Adrenal gland (tissue), 12 donors: ENCODE measurements around the gene IRF2BP2. TPM values are rescaled to one million over a fixed set of nuclear protein-coding genes. Genes with fewer than 3 reads are reported as not detected.

ENCODE experiments used
- DNase-seq, 7 donors: peaks; one replicate each; pipeline ENCODE4 v3.0.0-alpha.2; 2019 to 2020
- H3K27ac ChIP-seq, 5 donors: fragments of 200-600 bp; sonication (generic) in 4 of 5; 1 replicate in 3 of 5; 2 replicates in 2 of 5; pipeline versions ENCODE4 v1.5.1 to v1.8.0; 2016 to 2020; ENCODE audit warnings: mild to moderate bottlenecking in 1 of 5
- H3K27me3 ChIP-seq: fragments of 200-600 bp; 2 replicates; pipeline ENCODE4 v1.8.0; 2021
- H3K36me3 ChIP-seq, 2 donors: fragments of 200-600 bp; replicated peaks in 1 of 2; 1 replicate in 1 of 2; 2 replicates in 1 of 2; pipeline versions ENCODE4 v1.5.1 to v1.8.0; 2018 to 2022
- H3K4me1 ChIP-seq, 2 donors: fragments of 200-600 bp; replicated peaks in 1 of 2; 1 replicate in 1 of 2; 2 replicates in 1 of 2; pipeline versions ENCODE4 v1.5.1 to v1.8.0; 2018 to 2021
- H3K4me3 ChIP-seq, 4 donors: fragments of 200-600 bp; sonication (generic) in 3 of 4; one replicate each; pipeline ENCODE4 v1.5.1; 2016 to 2018
- H3K9me3 ChIP-seq, 3 donors: fragments of 200-600 bp; sonication (generic) in 1 of 3; replicated peaks in 1 of 3; 1 replicate in 2 of 3; 2 replicates in 1 of 3; pipeline versions ENCODE4 v1.5.1 to v1.8.0; 2016 to 2021
- CTCF ChIP-seq, 6 experiments: fragments of 450-650 bp in 4 of 6; fragments of 200-600 bp in 2 of 6; sonication (generic) in 1 of 6; IDR thresholded peaks; 1 replicate in 5 of 6; 2 replicates in 1 of 6; pipeline versions ENCODE4 v1.5.1 to v1.8.0; 2016 to 2021; ENCODE audit warnings: antibody characterized with exemption in 6 of 6, mild to moderate bottlenecking in 2 of 6, moderate library complexity in 1 of 6
- POLR2A ChIP-seq, 2 donors: fragments of 450-650 bp; IDR thresholded peaks; one replicate each; pipeline ENCODE4 v1.6.1; 2017; ENCODE audit warnings: antibody characterized with exemption in 2 of 2, mild to moderate bottlenecking in 2 of 2, moderate library complexity in 1 of 2
- WGBS, 4 donors: extraction: QIAGEN DNeasy Blood & Tissue Kit in 2 of 4; methylation state at CpG; one replicate each; pipeline versions ENCODE4 v1.1.5 to v1.1.7; 2013 to 2017; 5-methylcytosine and 5-hydroxymethylcytosine counted together
- intact Hi-C, 2 donors: fragments of 100-400 bp; cut with DNase I; formaldehyde crosslinking; loops; one replicate each; pipeline versions ENCODE4 v1.14.1 to v1.15.0; 2022 to 2023
- polyA plus RNA-seq, 3 donors: library from polyadenylated mRNA; stranded (reverse); fragments of 200-250 nt in 2 of 3; fragments of 350-450 nt in 1 of 3; fragmentation: Illumina TruSeq in 1 of 3; extraction: RNeasy Lipid Tissue Mini Kit (QIAGEN cat#74804) in 1 of 3; gene quantifications; one replicate each; pipeline ENCODE4 v1.2.3, GENCODE V29; 2013 to 2014
- total RNA-seq, 9 donors: library from RNA; depleted of rRNA in 4 of 9; stranded (reverse); fragments of >200 nt in 4 of 9; fragments of 120-200 nt in 1 of 9; fragmentation: NEBNext Ultra II Directional in 1 of 9; extraction: Animal tissue kit (Norgen Biotek cat#: 25700) in 1 of 9; gene quantifications; one replicate each; pipeline versions ENCODE4 v1.1.0 to v1.2.4, GENCODE V29; 2013 to 2023
- donor health status: healthy with polysubstance abuse.
- donor health status: Bipolar disorder and iron deficiency.
- donor health status: DM: yes; HTN: yes; CAD: no.
- donor health status: DM: no; HTN: no; CAD: no.
- donor health status: DM: no; HTN: no; CAD: no.
- donor health status: DM: yes; HTN: yes; CAD: no.

IRF2BP2 gene
- total and polyA plus RNA-seq, 12 donors = 37.5 to 182 (median 84.4) TPM

GRCh38 chr1:234656944-234657654 is 47.1 kb upstream of the IRF2BP2 start:
- intact Hi-C loops = no loop called here
- DNase-seq = peak in 1 of 7 donors; percentile 20
- TF ChIP-seq POLR2A (IDR thresholded peaks at IDR 0.05) (no peak), CTCF (IDR thresholded peaks at IDR 0.05) (no peak)
- Histone ChIP-seq H3K27ac (peak overlapping the region in 2 of 5 donors; percentile 21 to 54), H3K4me1 (peaks cover 0 to 20% of the 10 kb centered on the region in 2 donors), H3K36me3 (no peaks in the 10 kb centered on the region), H3K27me3 (no peaks in the 10 kb centered on the region), H3K9me3 (no peaks in the 10 kb centered on the region), H3K4me3 (no peak overlapping the region)
- 72 to 82% (median 75%) methylated on average over 12 of the region's 12 CpGs for WGBS, 4 donors

GRCh38 chr1:234656070-234656895 is 46.3 kb upstream of the IRF2BP2 start:
- Histone ChIP-seq H3K36me3 (no peaks in the 10 kb centered on the region), H3K9me3 (no peaks in the 10 kb centered on the region), H3K4me3 (no peak overlapping the region), H3K4me1 (peaks cover 0 to 20% of the 10 kb centered on the region in 2 donors), H3K27ac (peak overlapping the region in 1 of 5 donors; percentile 54), H3K27me3 (no peaks in the 10 kb centered on the region)
- no peak for TF ChIP-seq POLR2A (IDR thresholded peaks at IDR 0.05)
- TF ChIP-seq CTCF (IDR thresholded peaks at IDR 0.05) = no peak
- no peak for DNase-seq
- 81 to 91% (median 88%) methylated on average over 17 of the region's 17 CpGs for WGBS, 4 donors
- intact Hi-C loops = no loop called here

- no peaks in the 10 kb centered on the region for H3K27me3 ChIP-seq
- 73 to 85% (median 82%) methylated on average over 5 to 8 of the region's 8 CpGs for WGBS, 4 donors
- H3K4me1 ChIP-seq = peaks cover 0 to 20% of the 10 kb centered on the region in 2 donors
- TF ChIP-seq POLR2A (IDR thresholded peaks at IDR 0.05) = no peak
- no peak for TF ChIP-seq CTCF (IDR thresholded peaks at IDR 0.05)
- H3K27ac ChIP-seq = no peak overlapping the region
- intact Hi-C loops = no loop called here
- DNase-seq = no peak
- H3K4me3 ChIP-seq = no peak overlapping the region
- no peaks in the 10 kb centered on the region for H3K9me3 ChIP-seq
- H3K36me3 ChIP-seq = no peaks in the 10 kb centered on the region
These were observed 45.5 kb upstream of the IRF2BP2 start for GRCh38 chr1:234655328-234656069.
